T-helper 2 cell treated with Interferon-gamma antibody and Interleukin-4, amounts not matched to agents 5 μg/mL and 100 μg/mL, for 36 hours (primary cell): ENCODE results near the gene ACOT11.
"Not testable (repeated sequence)": the region's sequence is repeated elsewhere in the genome, so short reads cannot be mapped to it uniquely, and the experiment has no call there.

Experiments used
- DNase-seq: peaks from one replicate; pipeline ENCODE4 v3.0.0; 2021; ENCODE audit warnings: low spot score
- H3K27ac Mint-ChIP-seq: one replicate; pipeline ENCODE4 v1.8.0; 2021; ENCODE audit warnings: mild to moderate bottlenecking, mixed read lengths
- H3K27me3 Mint-ChIP-seq: one replicate; pipeline ENCODE4 v1.8.0; 2021; ENCODE audit warnings: low read depth, mixed read lengths
- H3K36me3 Mint-ChIP-seq: one replicate; pipeline ENCODE4 v1.8.0; 2021; ENCODE audit warnings: low read depth, mixed read lengths
- H3K4me1 Mint-ChIP-seq: one replicate; pipeline ENCODE4 v1.8.0; 2021; ENCODE audit warnings: low read depth, mixed read lengths
- H3K4me3 Mint-ChIP-seq: one replicate; pipeline ENCODE4 v1.8.0; 2022; ENCODE audit warnings: mild to moderate bottlenecking, moderate library complexity, mixed read lengths
- H3K9me3 Mint-ChIP-seq: one replicate; pipeline ENCODE4 v1.8.0; 2021; ENCODE audit warnings: mixed read lengths

ACOT11 gene

GRCh38 chr1:54517496-54517895, 30.5 kb upstream of the ACOT11 start:
- H3K27me3 Mint-ChIP-seq: no peaks in the 10 kb centered on the region

GRCh38 chr1:54518489-54518888, 29.5 kb upstream of the ACOT11 start:
- no peaks in the 10 kb centered on the region for H3K4me1 Mint-ChIP-seq
- no peaks in the 10 kb centered on the region for H3K9me3 Mint-ChIP-seq
- no peak overlapping the region for H3K4me3 Mint-ChIP-seq
- H3K36me3 Mint-ChIP-seq: no peaks in the 10 kb centered on the region
- no peaks in the 10 kb centered on the region for H3K27me3 Mint-ChIP-seq
- no peak overlapping the region for H3K27ac Mint-ChIP-seq
- no peak for DNase-seq

More at GRCh38 chr1:54517496-54517895, 30.5 kb upstream of the ACOT11 start:
- H3K27ac Mint-ChIP-seq: no peak overlapping the region
- no peaks in the 10 kb centered on the region for H3K36me3 Mint-ChIP-seq
- no peaks in the 10 kb centered on the region for H3K9me3 Mint-ChIP-seq
- H3K4me1 Mint-ChIP-seq: no peaks in the 10 kb centered on the region
- H3K4me3 Mint-ChIP-seq: no peak overlapping the region
- no peak for DNase-seq

- Mint-ChIP-seq H3K27me3 (no peaks in the 10 kb centered on the region), H3K9me3 (no peaks in the 10 kb centered on the region), H3K4me1 (no peaks in the 10 kb centered on the region), H3K36me3 (no peaks in the 10 kb centered on the region), H3K27ac (no peak overlapping the region), H3K4me3 (no peak overlapping the region)
- DNase-seq: no peak
Measured at GRCh38 chr1:54519709-54520108, 28.3 kb upstream of the ACOT11 start.

- H3K36me3 Mint-ChIP-seq: no peaks in the 10 kb centered on the region
- no peak overlapping the region for H3K4me3 Mint-ChIP-seq
- H3K9me3 Mint-ChIP-seq: no peaks in the 10 kb centered on the region
- no peaks in the 10 kb centered on the region for H3K27me3 Mint-ChIP-seq
- H3K27ac Mint-ChIP-seq: no peak overlapping the region
- H3K4me1 Mint-ChIP-seq: no peaks in the 10 kb centered on the region
- DNase-seq: no peak
Measured at GRCh38 chr1:54520631-54521321, 27.3 kb upstream of the ACOT11 start.

GRCh38 chr1:54526565-54526964, 21.5 kb upstream of the ACOT11 start:
- not testable (repeated sequence) for H3K9me3 Mint-ChIP-seq, H3K27me3 Mint-ChIP-seq, H3K4me3 Mint-ChIP-seq, H3K27ac Mint-ChIP-seq, DNase-seq, H3K4me1 Mint-ChIP-seq, H3K36me3 Mint-ChIP-seq

GRCh38 chr1:54528613-54529012, 19.4 kb upstream of the ACOT11 start:
- Mint-ChIP-seq H3K9me3 (no peaks in the 10 kb centered on the region), H3K27ac (no peak overlapping the region), H3K36me3 (no peaks in the 10 kb centered on the region), H3K27me3 (peaks cover 10% of the 10 kb centered on the region), H3K4me3 (no peak overlapping the region), H3K4me1 (no peaks in the 10 kb centered on the region)
- DNase-seq: no peak

- no peak for DNase-seq
- Mint-ChIP-seq H3K4me1 (no peaks in the 10 kb centered on the region), H3K36me3 (no peaks in the 10 kb centered on the region), H3K4me3 (no peak overlapping the region), H3K27me3 (peaks cover 18% of the 10 kb centered on the region), H3K27ac (no peak overlapping the region), H3K9me3 (no peaks in the 10 kb centered on the region)
Measured at GRCh38 chr1:54532033-54532432, 16.0 kb upstream of the ACOT11 start.

- not testable (repeated sequence) for H3K4me3 Mint-ChIP-seq, H3K4me1 Mint-ChIP-seq
- peaks cover 25% of the 10 kb centered on the region for H3K27me3 Mint-ChIP-seq
Measured at GRCh38 chr1:54536656-54537055, 11.4 kb upstream of the ACOT11 start.

GRCh38 chr1:54537611-54538010, 10.4 kb upstream of the ACOT11 start:
- Mint-ChIP-seq H3K27me3 (peaks cover 27% of the 10 kb centered on the region), H3K4me3 (no peak overlapping the region), H3K36me3 (no peaks in the 10 kb centered on the region), H3K9me3 (no peaks in the 10 kb centered on the region), H3K27ac (no peak overlapping the region), H3K4me1 (peaks cover 8% of the 10 kb centered on the region)
- no peak for DNase-seq

More at GRCh38 chr1:54536656-54537055, 11.4 kb upstream of the ACOT11 start:
- H3K36me3 Mint-ChIP-seq, H3K27ac Mint-ChIP-seq, H3K9me3 Mint-ChIP-seq, DNase-seq: not testable (repeated sequence)

GRCh38 chr1:54538538-54538937, 9.5 kb upstream of the ACOT11 start:
- Mint-ChIP-seq H3K27ac (no peak overlapping the region), H3K27me3 (peaks cover 30% of the 10 kb centered on the region), H3K36me3 (no peaks in the 10 kb centered on the region), H3K9me3 (no peaks in the 10 kb centered on the region), H3K4me3 (no peak overlapping the region), H3K4me1 (peaks cover 12% of the 10 kb centered on the region)
- DNase-seq: no peak

GRCh38 chr1:54540582-54541295, 7.3 kb upstream of the ACOT11 start:
- Mint-ChIP-seq H3K36me3 (no peaks in the 10 kb centered on the region), H3K4me1 (peaks cover 12% of the 10 kb centered on the region), H3K27me3 (peaks cover 27% of the 10 kb centered on the region), H3K27ac (no peak overlapping the region), H3K9me3 (no peaks in the 10 kb centered on the region), H3K4me3 (peak overlapping the region; percentile 22)
- no peak for DNase-seq

- Mint-ChIP-seq H3K27me3 (peaks cover 19% of the 10 kb centered on the region), H3K36me3 (no peaks in the 10 kb centered on the region), H3K4me1 (peaks cover 12% of the 10 kb centered on the region), H3K4me3 (peak overlapping the region; percentile 77), H3K27ac (peak overlapping the region; percentile 64), H3K9me3 (no peaks in the 10 kb centered on the region)
- DNase-seq: peak; percentile 78
Measured at GRCh38 chr1:54542120-54542961, 5.7 kb upstream of the ACOT11 start.

GRCh38 chr1:54542962-54543539, 5.0 kb upstream of the ACOT11 start:
- peaks cover 16% of the 10 kb centered on the region for H3K27me3 Mint-ChIP-seq
- H3K4me1 Mint-ChIP-seq: peaks cover 10% of the 10 kb centered on the region
- H3K9me3 Mint-ChIP-seq: no peaks in the 10 kb centered on the region
- no peak for DNase-seq
- H3K36me3 Mint-ChIP-seq: no peaks in the 10 kb centered on the region
- peak overlapping the region; percentile 67 for H3K27ac Mint-ChIP-seq
- peak overlapping the region; percentile 77 for H3K4me3 Mint-ChIP-seq
